GM12878 (cell line): Measurements from ENCODE around the gene CACFD1.

ENCODE experiments used
- CBFB ChIP-seq: IDR thresholded peaks from 2 replicates; pipeline ENCODE4 v1.6.1; 2016; ENCODE audit warnings: antibody characterized with exemption, low read depth
- EGR1 ChIP-seq, 2 experiments: IDR thresholded peaks; 1 replicate in 1 of 2; 2 replicates in 1 of 2; pipeline ENCODE4 v1.6.1; 2011 to 2012; ENCODE audit warnings: low read depth in 2 of 2, low read length in 2 of 2, borderline replicate concordance in 1 of 2, mild to moderate bottlenecking in 1 of 2, moderate library complexity in 1 of 2
- IKZF1 ChIP-seq: fragments of 450-650 bp; conservative IDR thresholded peaks from 2 replicates; pipeline ENCODE4 v1.6.1; 2017; ENCODE audit warnings: antibody characterized with exemption, mild to moderate bottlenecking
- MTA3 ChIP-seq: IDR thresholded peaks from 2 replicates; pipeline ENCODE4 v1.6.1; 2012; ENCODE audit warnings: low read length, inconsistent platforms, borderline replicate concordance
- POLR2A ChIP-seq: IDR thresholded peaks from 2 replicates; pipeline ENCODE4 v1.6.1; 2011; ENCODE audit warnings: low read depth, mild to moderate bottlenecking, low read length
- POLR2AphosphoS5 ChIP-seq: IDR thresholded peaks from 2 replicates; pipeline ENCODE4 v1.6.1; 2011; ENCODE audit warnings: mild to moderate bottlenecking, low read length, inconsistent platforms
- RAD21 ChIP-seq: IDR thresholded peaks from 2 replicates; pipeline ENCODE4 v1.6.1; 2011; ENCODE audit warnings: mild to moderate bottlenecking, low read depth, low read length, moderate library complexity; ENCODE audit not compliant: insufficient read depth
- SMC3 ChIP-seq: IDR thresholded peaks from 2 replicates; pipeline ENCODE4 v1.6.1; 2011; ENCODE audit warnings: low read length, improper control_type of control experiment, borderline replicate concordance
- SP1 ChIP-seq: IDR thresholded peaks from one replicate; pipeline ENCODE4 v1.6.1; 2011; ENCODE audit warnings: low read depth, low read length
- YY1 ChIP-seq: IDR thresholded peaks from 2 replicates; pipeline ENCODE4 v1.6.1; 2011; ENCODE audit warnings: low read depth, mild to moderate bottlenecking, low read length
- TF ChIP-seq, protein P1 (sequence below), 3 experiments: IDR thresholded peaks in 2 of 3; conservative IDR thresholded peaks in 1 of 3; 2 replicates each; pipeline ENCODE4 v1.5.1; 2011; ENCODE audit warnings: low read depth in 3 of 3, low read length in 3 of 3, mild to moderate bottlenecking in 3 of 3, control low read depth in 2 of 3, moderate library complexity in 2 of 3, inconsistent platforms in 1 of 3, mixed read lengths in 1 of 3; ENCODE audit not compliant: control insufficient read depth in 2 of 3, insufficient read depth in 1 of 3; ENCODE audit errors: extremely low read depth in 1 of 3
- TF ChIP-seq, protein P2 (sequence below): fragments of 450-650 bp; IDR thresholded peaks from 2 replicates; pipeline ENCODE4 v1.6.1; 2017; ENCODE audit warnings: antibody characterized with exemption, mild to moderate bottlenecking, moderate library complexity

DNA sequence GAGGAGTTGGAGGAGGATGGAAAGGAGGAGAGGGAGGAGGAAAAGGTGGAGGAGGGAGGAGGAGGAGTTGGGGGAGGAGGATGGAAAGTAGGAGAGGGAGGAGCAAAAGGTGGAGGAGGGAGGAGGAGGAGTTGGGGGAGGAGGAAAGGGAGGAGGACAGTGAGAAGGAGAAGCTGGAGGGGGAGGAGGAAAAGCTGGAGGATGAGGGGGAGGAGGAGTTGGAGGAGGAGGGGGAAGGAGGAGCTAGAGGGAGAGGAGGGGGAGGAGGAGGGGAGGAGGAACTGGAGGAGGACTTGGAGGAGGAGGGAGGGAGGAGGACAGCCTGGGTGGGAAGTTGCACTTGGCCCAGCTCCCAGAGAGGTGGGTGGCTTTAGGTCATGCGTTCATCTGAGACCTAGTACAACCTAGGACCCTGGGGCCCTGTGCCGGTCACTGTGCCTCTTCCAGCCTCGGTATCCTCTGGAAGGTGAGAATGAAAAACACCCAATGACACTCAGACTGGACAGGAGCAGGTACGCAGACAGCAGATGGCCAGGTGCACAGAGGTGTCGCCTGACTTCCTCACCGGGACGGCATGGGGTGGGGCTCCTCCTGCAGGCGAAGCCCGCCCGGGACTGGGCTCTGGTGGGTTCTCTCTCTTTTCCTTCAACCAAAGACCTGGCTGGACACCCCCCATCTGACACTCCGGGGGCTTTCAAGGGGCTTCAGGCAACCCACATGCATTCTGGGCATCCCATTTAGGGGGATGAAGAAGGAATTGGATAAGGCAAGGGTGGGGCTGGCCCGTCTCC is 31.3 kb downstream of the CACFD1 start:
- TF ChIP-seq, protein P1, sequence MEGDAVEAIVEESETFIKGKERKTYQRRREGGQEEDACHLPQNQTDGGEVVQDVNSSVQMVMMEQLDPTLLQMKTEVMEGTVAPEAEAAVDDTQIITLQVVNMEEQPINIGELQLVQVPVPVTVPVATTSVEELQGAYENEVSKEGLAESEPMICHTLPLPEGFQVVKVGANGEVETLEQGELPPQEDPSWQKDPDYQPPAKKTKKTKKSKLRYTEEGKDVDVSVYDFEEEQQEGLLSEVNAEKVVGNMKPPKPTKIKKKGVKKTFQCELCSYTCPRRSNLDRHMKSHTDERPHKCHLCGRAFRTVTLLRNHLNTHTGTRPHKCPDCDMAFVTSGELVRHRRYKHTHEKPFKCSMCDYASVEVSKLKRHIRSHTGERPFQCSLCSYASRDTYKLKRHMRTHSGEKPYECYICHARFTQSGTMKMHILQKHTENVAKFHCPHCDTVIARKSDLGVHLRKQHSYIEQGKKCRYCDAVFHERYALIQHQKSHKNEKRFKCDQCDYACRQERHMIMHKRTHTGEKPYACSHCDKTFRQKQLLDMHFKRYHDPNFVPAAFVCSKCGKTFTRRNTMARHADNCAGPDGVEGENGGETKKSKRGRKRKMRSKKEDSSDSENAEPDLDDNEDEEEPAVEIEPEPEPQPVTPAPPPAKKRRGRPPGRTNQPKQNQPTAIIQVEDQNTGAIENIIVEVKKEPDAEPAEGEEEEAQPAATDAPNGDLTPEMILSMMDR (IDR thresholded peaks at IDR 0.05 in 2 of 3, conservative IDR thresholded peaks at IDR 0.05 in 1 of 3; ENCODE audit: control insufficient read depth in 2 of 3, extremely low read depth in 1 of 3, insufficient read depth in 1 of 3, low read depth in 3 of 3, low read length in 3 of 3): no peak
- TF ChIP-seq EGR1 (IDR thresholded peaks at IDR 0.05; ENCODE audit: borderline replicate concordance in 1 of 2, low read depth in 2 of 2, low read length in 2 of 2) (no peak), POLR2AphosphoS5 (no peak), MTA3 (no peak), IKZF1 (no peak), POLR2A (no peak), SP1 (no peak), SMC3 (no peak), RAD21 (no peak), CBFB (no peak), YY1 (no peak)
- TF ChIP-seq, protein P2, sequence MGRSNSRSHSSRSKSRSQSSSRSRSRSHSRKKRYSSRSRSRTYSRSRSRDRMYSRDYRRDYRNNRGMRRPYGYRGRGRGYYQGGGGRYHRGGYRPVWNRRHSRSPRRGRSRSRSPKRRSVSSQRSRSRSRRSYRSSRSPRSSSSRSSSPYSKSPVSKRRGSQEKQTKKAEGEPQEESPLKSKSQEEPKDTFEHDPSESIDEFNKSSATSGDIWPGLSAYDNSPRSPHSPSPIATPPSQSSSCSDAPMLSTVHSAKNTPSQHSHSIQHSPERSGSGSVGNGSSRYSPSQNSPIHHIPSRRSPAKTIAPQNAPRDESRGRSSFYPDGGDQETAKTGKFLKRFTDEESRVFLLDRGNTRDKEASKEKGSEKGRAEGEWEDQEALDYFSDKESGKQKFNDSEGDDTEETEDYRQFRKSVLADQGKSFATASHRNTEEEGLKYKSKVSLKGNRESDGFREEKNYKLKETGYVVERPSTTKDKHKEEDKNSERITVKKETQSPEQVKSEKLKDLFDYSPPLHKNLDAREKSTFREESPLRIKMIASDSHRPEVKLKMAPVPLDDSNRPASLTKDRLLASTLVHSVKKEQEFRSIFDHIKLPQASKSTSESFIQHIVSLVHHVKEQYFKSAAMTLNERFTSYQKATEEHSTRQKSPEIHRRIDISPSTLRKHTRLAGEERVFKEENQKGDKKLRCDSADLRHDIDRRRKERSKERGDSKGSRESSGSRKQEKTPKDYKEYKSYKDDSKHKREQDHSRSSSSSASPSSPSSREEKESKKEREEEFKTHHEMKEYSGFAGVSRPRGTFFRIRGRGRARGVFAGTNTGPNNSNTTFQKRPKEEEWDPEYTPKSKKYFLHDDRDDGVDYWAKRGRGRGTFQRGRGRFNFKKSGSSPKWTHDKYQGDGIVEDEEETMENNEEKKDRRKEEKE: no peak
